Activated naive CD4-positive, alpha-beta T cell treated with anti-CD3 and anti-CD28 coated beads, Interleukin-2, amount 10 ng/mL, durations not matched to agents 7 days and 5 days (primary cell): ENCODE measurements around the gene CSN1S1.
A peak's percentile ranks its signal among the peaks of the same experiment; 100 is the strongest.
"Not testable (repeated sequence)": the region's sequence is repeated elsewhere in the genome, so short reads cannot be mapped to it uniquely, and the experiment has no call there.

Experiments
- CTCF ChIA-PET: fragments of 350-600 bp; sonication (Branson Sonifier 250); formaldehyde crosslinking; loops from one replicate; lab custom pipeline; 2021; ENCODE audit warnings: antibody characterized with exemption; lab: Charles Lee
- DNase-seq: peaks from one replicate; pipeline ENCODE4 v3.0.0-alpha.2; 2020
- H3K27ac Mint-ChIP-seq: one replicate; pipeline ENCODE4 v1.8.0; 2021; ENCODE audit warnings: mild to moderate bottlenecking, moderate library complexity, mixed read lengths
- H3K27me3 Mint-ChIP-seq: one replicate; pipeline ENCODE4 v1.8.0; 2021; ENCODE audit warnings: mild to moderate bottlenecking, mixed read lengths
- H3K36me3 Mint-ChIP-seq: one replicate; pipeline ENCODE4 v1.8.0; 2021; ENCODE audit warnings: mixed read lengths
- H3K4me1 Mint-ChIP-seq: one replicate; pipeline ENCODE4 v1.8.0; 2021; ENCODE audit warnings: mixed read lengths
- H3K4me3 Mint-ChIP-seq: one replicate; pipeline ENCODE4 v1.8.0; 2021; ENCODE audit warnings: mild to moderate bottlenecking, moderate library complexity, mixed read lengths
- H3K9me3 Mint-ChIP-seq: one replicate; pipeline ENCODE4 v1.8.0; 2021; ENCODE audit warnings: mixed read lengths

Gene CSN1S1, protein sequence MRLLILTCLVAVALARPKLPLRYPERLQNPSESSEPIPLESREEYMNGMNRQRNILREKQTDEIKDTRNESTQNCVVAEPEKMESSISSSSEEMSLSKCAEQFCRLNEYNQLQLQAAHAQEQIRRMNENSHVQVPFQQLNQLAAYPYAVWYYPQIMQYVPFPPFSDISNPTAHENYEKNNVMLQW

GRCh38 chr4:69930768-69931167 lies at the start of gene CSN1S1:
Gene CSN1S1, plus strand, starts transcription at chr4:69931068. Its CDS starts 1,488 bp downstream, at chr4:69932556.
- Mint-ChIP-seq H3K27me3 (no peaks in the 10 kb centered on the region), H3K4me3 (no peak within 1 kb of the TSS), H3K9me3 (no peaks in the 10 kb centered on the region), H3K36me3 (no peaks in the 10 kb centered on the region), H3K27ac (no peak within 1 kb of the TSS), H3K4me1 (no peaks in the 10 kb centered on the region)
- no peak for DNase-seq
- CTCF ChIA-PET: no interaction called here

GRCh38 chr4:69881173-69881773 lies 49.6 kb upstream of the CSN1S1 start:
- peak; percentile 45 for DNase-seq
- Mint-ChIP-seq H3K36me3 (no peaks in the 10 kb centered on the region), H3K27me3 (peaks cover 9% of the 10 kb centered on the region), H3K9me3 (no peaks in the 10 kb centered on the region), H3K4me3 (no peak overlapping the region), H3K4me1 (no peaks in the 10 kb centered on the region), H3K27ac (no peak overlapping the region)
- CTCF ChIA-PET: interaction anchor here (0.7 to 2.9 kb wide), 7 partner anchors 13 to 196 kb away, joined by 3 to 20 read pairs (median 3); no protein-coding TSS in a partner anchor

- DNase-seq: no peak
- no peak overlapping the region for H3K4me3 Mint-ChIP-seq
- no peaks in the 10 kb centered on the region for H3K36me3 Mint-ChIP-seq
- H3K27ac Mint-ChIP-seq: no peak overlapping the region
- CTCF ChIA-PET: interaction anchor here (2.4 to 2.8 kb wide), 2 partner anchors 59 to 192 kb away, joined by 15 to 16 read pairs; no protein-coding TSS in a partner anchor
- H3K4me1 Mint-ChIP-seq: no peaks in the 10 kb centered on the region
- H3K9me3 Mint-ChIP-seq: no peaks in the 10 kb centered on the region
- peaks cover 9% of the 10 kb centered on the region for H3K27me3 Mint-ChIP-seq
Measured at GRCh38 chr4:69882150-69882549, 48.7 kb upstream of the CSN1S1 start.

DNA sequence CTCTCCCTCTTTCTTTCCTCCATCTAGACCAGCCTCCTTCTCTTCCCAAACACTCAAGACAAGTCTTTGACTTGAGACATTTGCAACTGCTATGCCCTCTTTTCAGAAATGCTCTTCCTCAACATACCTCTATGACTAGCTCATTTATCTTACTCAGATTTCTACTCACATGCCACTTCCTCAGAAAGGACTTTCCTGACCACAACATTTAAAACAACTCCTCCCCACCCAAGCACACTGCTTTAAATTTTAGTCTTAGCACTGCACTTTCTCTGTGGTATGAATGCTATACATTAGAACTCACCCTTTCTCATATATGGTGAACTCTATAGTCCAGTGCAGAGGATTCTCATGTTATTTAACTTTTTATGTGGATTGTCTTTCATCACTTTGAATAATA lies 42.5 kb upstream of the CSN1S1 start:
- Mint-ChIP-seq H3K27me3 (peaks cover 9% of the 10 kb centered on the region), H3K27ac (no peak overlapping the region), H3K4me1 (peaks cover 3% of the 10 kb centered on the region), H3K9me3 (no peaks in the 10 kb centered on the region), H3K4me3 (no peak overlapping the region), H3K36me3 (no peaks in the 10 kb centered on the region)
- DNase-seq: no peak
- CTCF ChIA-PET: no interaction called here

GRCh38 chr4:69894186-69894585 lies 36.7 kb upstream of the CSN1S1 start:
- CTCF ChIA-PET: interaction anchor here (0.5 to 0.8 kb wide), 2 partner anchors 13 to 25 kb away, joined by 3 read pairs; no protein-coding TSS in a partner anchor
- Mint-ChIP-seq H3K4me3 (no peak overlapping the region), H3K27me3 (peaks cover 4% of the 10 kb centered on the region), H3K36me3 (no peaks in the 10 kb centered on the region), H3K9me3 (no peaks in the 10 kb centered on the region), H3K27ac (no peak overlapping the region), H3K4me1 (no peaks in the 10 kb centered on the region)
- DNase-seq: no peak

DNA sequence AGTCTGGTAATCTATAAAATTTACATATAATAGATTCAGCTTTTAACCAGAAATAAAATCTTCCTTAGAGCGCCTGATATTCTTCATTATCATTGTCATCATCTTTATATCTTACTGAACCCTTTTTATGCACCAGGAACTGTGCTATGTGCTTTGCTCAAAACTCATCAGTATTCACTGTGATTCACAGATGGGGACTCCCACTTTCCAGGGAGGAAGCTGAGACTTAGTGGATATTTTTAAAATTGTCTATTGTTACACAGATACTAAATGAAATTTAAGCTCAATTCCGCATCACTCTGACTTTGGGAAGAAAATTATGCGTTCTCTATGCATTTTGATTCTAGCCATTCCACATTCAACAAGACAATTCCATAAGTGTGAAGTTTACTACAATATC lies 36.1 kb upstream of the CSN1S1 start:
- Mint-ChIP-seq H3K4me1 (no peaks in the 10 kb centered on the region), H3K36me3 (no peaks in the 10 kb centered on the region), H3K27me3 (peaks cover 4% of the 10 kb centered on the region), H3K4me3 (no peak overlapping the region), H3K9me3 (no peaks in the 10 kb centered on the region), H3K27ac (no peak overlapping the region)
- DNase-seq: no peak
- CTCF ChIA-PET: interaction anchor here (0.8 kb wide), 1 partner anchor 13 kb away, joined by 3 read pairs; no protein-coding TSS in a partner anchor

DNA sequence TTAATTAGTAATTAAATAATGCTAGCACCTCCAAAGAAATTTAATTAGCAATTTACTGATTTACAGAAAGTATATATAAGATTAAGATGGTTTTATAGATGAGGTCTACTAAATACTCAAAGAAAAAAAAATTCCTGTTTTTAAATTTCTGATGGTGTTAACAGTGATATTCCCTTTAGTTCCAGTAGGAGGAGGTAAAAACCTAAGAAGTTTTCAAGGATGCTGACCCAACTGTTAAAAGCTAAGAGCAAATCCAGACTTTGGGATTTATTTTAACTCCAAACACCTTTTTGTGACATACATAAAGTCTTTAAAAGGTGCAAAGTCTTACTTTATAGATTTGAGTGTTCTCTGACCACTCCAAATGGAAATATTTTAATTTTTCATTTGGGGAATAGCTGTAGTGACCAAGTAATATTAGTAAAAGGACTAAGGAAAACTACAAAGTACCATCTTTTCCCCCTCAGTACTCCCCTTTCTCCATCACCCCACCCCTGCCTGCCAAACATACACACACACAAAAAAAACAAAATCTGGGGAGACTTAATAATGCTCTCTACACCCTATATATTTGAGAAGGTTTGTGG lies 34.2 kb upstream of the CSN1S1 start:
- Mint-ChIP-seq H3K4me3 (no peak overlapping the region), H3K27ac (no peak overlapping the region), H3K36me3 (no peaks in the 10 kb centered on the region), H3K27me3 (peaks cover 4% of the 10 kb centered on the region), H3K9me3 (no peaks in the 10 kb centered on the region), H3K4me1 (no peaks in the 10 kb centered on the region)
- no peak for DNase-seq
- CTCF ChIA-PET: no interaction called here

DNA sequence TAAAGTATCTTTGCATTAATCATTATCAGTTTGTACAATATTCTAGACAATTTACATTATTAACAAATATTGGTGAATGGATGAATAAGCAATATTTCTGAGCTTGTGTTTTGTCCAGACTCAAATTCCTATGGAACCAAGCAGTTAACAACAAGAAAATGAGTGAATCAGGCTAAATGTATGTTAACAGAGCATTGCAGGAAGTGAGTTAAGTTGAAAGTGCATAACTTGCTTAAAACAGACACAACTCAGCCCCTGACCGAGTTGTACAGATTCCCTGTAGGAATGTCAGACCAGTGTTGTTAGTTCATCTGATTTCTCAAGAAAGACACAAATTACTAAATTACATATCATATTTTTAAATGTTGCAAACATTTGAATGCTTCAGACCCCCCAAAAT lies 23.7 kb upstream of the CSN1S1 start:
- no peak overlapping the region for H3K27ac Mint-ChIP-seq
- H3K36me3 Mint-ChIP-seq: no peaks in the 10 kb centered on the region
- no peaks in the 10 kb centered on the region for H3K4me1 Mint-ChIP-seq
- H3K4me3 Mint-ChIP-seq: no peak overlapping the region
- DNase-seq: no peak
- no peaks in the 10 kb centered on the region for H3K9me3 Mint-ChIP-seq
- CTCF ChIA-PET: no interaction called here
- no peaks in the 10 kb centered on the region for H3K27me3 Mint-ChIP-seq

DNA sequence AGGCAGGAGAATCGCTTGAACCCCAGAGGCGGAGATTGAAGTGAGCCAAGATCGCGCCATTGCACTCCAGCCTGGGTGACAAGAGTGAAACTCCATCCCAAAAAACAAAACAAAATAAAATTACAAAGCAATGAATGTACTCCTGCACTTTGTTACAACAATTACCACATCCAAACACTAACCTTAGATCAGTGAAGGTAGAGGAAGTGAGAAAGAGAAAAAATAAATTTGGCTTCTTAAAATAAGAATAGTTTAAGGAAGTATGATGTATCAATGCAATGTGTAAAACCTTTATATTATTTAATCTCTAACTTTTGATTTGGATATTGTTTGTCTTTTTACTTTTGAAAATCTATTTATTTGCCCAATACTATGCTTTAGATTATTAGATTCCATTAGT lies 21.7 kb upstream of the CSN1S1 start:
- Mint-ChIP-seq H3K4me1 (no peaks in the 10 kb centered on the region), H3K4me3 (no peak overlapping the region), H3K27me3 (no peaks in the 10 kb centered on the region), H3K36me3 (no peaks in the 10 kb centered on the region), H3K9me3 (no peaks in the 10 kb centered on the region), H3K27ac (no peak overlapping the region)
- DNase-seq: no peak
- CTCF ChIA-PET: no interaction called here

DNA sequence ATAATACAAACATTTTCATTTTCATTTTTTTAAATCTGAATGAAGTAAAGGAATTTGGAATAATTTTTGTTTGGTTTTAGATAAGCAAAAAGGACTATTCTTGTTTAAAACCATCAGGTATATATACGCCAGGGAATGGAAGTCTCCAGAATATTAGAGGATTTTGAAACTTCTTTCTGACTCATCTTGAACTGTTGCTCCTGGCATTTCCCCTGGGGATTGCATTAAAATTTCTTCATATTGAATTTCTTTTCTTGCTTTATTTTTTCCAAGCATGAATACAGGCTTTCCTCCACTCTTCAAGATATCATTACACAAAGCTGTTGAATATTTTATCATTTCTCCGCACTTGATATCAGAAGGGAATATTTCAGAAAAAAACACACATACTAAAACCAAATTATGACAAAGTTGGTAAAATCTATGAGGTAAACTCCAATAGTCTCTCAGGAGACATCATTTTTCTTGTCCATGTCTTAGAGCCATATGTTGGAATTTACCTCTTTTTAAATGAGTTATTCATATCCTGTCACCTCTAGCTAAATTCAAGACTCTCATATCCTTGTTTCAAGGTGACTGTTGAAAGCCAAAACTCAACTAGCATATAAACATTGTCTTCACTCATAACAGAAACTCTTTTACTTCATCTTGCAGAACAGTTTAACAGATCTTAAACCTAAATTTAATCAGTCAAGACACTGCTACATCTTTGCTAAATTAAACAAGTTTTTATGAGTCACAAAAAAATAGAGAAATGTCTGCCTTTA lies 20.7 kb upstream of the CSN1S1 start:
- Mint-ChIP-seq H3K27ac (no peak overlapping the region), H3K4me1 (no peaks in the 10 kb centered on the region), H3K9me3 (no peaks in the 10 kb centered on the region), H3K4me3 (no peak overlapping the region), H3K27me3 (no peaks in the 10 kb centered on the region), H3K36me3 (no peaks in the 10 kb centered on the region)
- CTCF ChIA-PET: no interaction called here
- DNase-seq: no peak

DNA sequence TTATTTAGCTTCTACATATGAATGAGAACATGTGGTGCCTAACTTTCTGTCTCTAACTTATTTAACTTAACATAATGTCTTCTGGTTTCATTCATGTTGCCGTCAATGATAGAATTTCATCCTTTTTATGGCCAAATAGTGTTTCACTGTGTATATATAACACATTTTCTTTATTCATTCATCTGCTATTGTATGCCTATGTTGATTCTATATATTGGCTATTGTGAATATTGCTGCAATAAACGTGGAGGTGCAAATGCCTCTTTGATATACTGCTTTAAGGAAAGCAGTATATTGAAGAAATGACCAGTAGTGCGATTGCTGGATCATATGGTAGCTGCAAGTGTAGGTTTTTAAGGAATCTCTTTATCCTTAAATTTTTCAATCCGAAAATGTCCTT lies 10.0 kb upstream of the CSN1S1 start:
- no peaks in the 10 kb centered on the region for H3K27me3 Mint-ChIP-seq
- no peak overlapping the region for H3K4me3 Mint-ChIP-seq
- H3K27ac Mint-ChIP-seq: no peak overlapping the region
- DNase-seq: no peak
- no peaks in the 10 kb centered on the region for H3K36me3 Mint-ChIP-seq
- CTCF ChIA-PET: no interaction called here
- no peaks in the 10 kb centered on the region for H3K9me3 Mint-ChIP-seq
- no peaks in the 10 kb centered on the region for H3K4me1 Mint-ChIP-seq

GRCh38 chr4:69923782-69924410 lies 7.0 kb upstream of the CSN1S1 start:
- H3K9me3 Mint-ChIP-seq, CTCF ChIA-PET, H3K27me3 Mint-ChIP-seq, H3K4me1 Mint-ChIP-seq, DNase-seq, H3K4me3 Mint-ChIP-seq, H3K36me3 Mint-ChIP-seq, H3K27ac Mint-ChIP-seq: not testable (repeated sequence)

GRCh38 chr4:69934150-69934549 lies 3.3 kb downstream of the CSN1S1 start:
- Mint-ChIP-seq H3K9me3 (no peaks in the 10 kb centered on the region), H3K27ac (no peak overlapping the region), H3K27me3 (no peaks in the 10 kb centered on the region), H3K4me3 (no peak overlapping the region), H3K4me1 (no peaks in the 10 kb centered on the region), H3K36me3 (no peaks in the 10 kb centered on the region)
- CTCF ChIA-PET: no interaction called here
- no peak for DNase-seq

DNA sequence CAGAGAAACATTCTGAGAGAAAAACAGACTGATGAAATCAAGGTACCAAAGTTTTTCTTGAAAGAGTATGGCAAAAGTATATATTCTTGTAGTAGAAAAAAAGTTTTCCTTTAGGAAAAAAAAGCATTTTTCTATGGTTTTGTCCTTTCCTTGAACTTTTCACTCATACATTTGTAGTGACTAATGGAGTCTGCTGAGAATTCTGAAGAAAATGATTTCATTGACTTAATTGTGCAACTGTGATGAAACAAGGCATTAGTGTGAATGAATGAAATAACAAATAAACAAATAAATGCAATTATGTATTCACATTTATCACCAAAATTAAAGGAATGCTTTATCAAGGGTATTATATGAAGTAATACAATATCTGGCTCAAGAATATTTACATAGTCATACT lies 5.7 kb downstream of the CSN1S1 start:
- Mint-ChIP-seq H3K4me1 (no peaks in the 10 kb centered on the region), H3K27me3 (no peaks in the 10 kb centered on the region), H3K36me3 (no peaks in the 10 kb centered on the region), H3K27ac (no peak overlapping the region), H3K9me3 (no peaks in the 10 kb centered on the region), H3K4me3 (no peak overlapping the region)
- CTCF ChIA-PET: no interaction called here
- DNase-seq: no peak
